Daoy (cell line): ENCODE measurements around the gene TMEM256. TPM values are rescaled to one million over a fixed set of nuclear protein-coding genes. Genes with fewer than 3 reads are reported as not detected.

Experiments
- DNase-seq: peaks from one replicate; pipeline ENCODE4 v3.0.0-alpha.2; 2015; ENCODE audit warnings: low read depth
- total RNA-seq: library from RNA; depleted of rRNA; stranded (reverse); fragments of >200 nt; shearing (Covaris generic); gene quantifications from 2 replicates; pipeline ENCODE4 v1.2.3, GENCODE V29; 2014; rRNA removed

Gene TMEM256
- total RNA-seq: 43.7 and 68.8 TPM in 2 replicates

DNA sequence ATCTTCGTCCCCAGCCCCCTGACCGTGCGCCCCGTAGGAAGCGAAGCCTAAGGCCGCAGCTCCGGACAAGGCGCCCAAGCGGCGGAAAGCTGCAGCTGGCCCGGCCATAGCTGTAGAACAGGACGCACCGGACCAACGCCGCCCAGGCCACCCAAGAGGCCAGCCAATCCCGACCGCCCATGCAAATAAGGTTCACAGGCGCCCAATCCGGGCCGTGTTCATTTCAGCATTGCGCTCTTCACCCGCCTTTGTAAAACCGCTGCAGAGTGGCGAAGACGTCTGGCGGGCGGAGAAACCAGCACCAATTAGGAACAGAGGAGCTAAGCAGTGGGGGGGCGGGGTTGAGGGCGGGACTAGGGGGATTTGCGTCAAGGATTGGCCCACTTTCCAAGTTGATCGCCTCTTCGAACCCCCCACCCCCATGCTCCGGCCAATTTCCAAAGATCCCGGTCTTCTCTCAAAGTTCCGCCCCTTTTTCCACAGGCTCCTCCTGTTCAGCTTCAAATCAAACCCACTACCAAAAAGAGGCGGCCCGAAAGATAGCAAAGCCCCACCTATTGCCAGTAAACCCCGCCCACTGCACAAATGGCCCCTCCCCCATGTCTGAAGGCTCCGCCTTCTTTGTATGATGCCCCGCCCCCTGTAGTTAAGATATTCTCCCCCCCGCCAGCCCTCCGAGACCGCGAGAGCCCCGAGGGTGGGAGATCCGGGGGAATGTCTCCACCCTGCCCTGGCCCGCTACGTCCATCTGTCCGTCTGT, at the start of gene TMEM256:
TSS of gene TMEM256 (minus strand) at position 121 of the 760 bp plus-strand sequence. CDS start at position 108, 13 bp downstream.
- DNase-seq: peak; percentile 100

DNA sequence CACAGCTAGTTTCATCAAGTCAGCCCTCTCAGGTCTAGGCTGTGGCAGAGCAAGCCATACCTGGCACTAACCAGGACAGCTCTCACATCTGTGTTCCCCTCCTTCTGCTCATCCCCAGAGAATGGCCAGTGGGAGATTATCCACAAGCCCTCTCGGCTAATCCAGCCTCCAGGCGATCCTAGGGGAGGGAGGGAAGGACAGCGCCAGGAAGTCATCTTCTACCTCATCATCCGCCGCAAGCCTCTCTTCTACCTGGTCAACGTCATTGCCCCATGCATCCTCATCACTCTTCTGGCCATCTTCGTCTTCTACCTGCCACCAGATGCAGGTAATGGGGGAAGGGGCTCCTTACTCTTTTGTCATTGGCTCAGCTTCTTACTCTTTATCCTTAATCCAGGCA, 44.6 kb upstream of the TMEM256 start:
- DNase-seq: no peak

DNA sequence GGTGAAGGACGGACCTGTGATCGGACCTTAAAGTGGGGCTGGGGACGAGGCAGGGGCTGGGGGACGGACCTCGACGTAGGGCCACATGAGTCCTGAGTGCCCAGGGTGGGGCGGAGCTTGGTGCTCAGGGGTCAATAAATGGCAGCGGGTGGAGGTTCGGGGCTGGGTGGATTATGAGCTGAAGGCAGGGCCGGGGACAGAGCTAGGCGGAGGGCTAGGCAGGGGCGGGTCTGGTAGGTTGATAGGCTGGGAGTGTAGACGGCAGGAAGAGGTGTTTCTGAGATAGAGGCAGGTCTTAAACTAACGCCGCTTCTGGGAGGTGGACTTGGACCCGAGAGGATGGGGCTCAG, 41.7 kb upstream of the TMEM256 start:
- DNase-seq: no peak

DNA sequence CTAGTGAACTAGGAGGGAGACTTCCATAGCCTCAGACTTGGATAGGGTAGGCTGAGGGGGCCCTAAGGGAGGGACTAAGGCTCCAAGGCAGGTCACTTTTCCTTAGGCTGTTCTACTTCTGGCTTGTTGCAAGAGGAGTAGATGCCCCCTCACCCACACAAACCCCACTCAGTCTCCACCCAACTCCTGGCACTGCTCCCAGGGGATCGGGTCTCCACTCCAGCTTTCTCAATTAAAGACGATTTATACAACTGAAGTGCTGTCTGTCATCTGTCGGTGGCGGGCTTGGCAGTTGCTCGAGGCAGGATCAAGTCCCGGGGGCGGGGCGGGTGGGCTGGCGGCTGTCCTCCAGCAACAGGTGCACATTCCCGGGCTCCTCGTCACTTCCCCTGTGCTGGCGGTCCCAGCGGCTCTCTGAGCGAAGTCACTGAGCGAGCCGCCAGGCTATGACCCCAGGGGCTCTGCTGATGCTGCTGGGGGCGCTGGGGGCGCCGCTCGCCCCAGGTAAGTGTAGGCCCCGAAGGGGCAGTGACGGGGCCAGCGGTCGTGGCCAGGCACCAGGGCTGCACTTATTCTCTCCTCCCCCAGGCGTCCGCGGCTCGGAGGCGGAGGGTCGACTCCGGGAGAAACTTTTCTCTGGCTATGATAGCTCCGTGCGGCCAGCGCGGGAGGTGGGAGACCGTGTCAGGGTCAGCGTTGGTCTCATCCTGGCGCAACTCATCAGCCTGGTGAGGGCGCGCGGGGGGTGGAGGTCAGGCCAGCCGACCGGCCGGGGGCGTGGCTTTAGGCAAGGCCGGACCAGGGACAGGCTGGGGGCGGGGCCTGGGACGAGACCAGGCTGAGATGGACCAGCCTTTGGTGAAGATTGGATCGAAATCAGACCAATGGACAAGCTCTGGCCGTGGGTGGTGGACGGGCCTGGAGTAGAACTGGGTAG, 41.1 kb upstream of the TMEM256 start, which contains the start of gene CHRNB1:
TSS of gene CHRNB1 (plus strand) at position 380 of the 937 bp plus-strand sequence. CDS start at position 447, 67 bp downstream.
- DNase-seq: peak; percentile 72

DNA sequence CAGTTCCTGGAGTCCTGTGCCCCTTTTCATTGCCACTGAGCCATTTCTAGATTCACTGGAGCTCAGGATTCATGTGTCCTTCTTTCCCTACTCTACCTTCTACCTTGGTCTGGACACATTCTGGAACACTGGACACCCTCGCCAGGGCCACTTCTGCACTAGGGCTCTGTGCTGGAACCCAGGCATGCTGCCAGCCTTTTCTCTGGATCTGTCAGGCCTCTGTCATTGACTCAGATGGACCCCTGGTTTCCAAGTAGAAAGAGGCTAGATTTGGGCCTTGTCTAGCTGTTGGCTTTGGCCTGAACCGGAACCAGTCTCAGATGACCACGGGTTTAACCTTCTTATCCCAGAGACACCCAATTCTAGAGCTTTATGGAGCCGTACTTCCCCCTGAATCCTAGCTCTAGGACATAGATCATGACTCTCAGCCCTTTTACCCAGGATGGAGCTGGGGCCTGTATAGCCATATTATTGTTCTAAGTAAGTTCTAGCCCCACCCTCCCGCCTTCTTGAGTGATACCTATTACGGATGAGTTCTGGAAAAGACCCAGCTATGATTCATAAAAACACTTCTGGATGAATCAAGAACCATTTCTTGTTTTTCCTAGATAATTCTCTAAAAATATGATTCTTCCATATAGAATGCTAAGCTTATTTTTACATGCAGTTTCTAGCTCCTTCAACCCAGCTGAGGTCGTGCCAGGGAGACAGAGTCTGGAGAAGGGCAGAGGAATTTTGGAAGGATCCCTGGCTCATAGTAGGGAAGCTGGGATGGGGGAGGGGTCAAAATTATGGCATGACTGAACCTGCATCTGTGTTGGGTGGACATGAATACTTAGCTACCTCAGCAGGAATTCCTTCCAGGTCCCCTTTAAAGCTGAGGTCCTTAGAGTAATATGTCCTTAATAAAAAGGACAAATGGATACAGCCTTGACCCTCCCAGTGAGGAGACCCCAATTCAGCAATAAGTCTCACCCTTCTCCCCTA, 39.9 kb upstream of the TMEM256 start:
- peak; percentile 38 for DNase-seq

DNA sequence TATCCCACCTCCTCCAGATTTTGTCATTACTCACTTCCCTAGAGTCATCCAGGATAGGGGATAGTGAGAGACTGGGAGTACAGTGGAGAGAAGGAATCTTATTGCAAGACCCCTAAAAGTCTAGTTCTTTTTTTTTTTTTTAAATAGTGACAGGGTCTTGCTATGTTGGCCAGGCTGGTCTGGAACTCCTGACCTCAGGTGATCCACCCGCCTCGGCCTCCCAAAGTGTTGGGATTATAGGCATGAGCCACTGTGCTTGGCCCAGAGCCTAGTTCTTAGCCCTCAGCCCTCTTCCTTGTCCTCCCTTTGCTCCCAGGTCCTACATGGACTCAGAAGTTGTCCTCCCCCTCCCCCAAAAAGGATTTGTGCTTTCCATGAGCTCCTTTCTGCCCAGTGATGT, 38.2 kb upstream of the TMEM256 start:
- no peak for DNase-seq

DNA sequence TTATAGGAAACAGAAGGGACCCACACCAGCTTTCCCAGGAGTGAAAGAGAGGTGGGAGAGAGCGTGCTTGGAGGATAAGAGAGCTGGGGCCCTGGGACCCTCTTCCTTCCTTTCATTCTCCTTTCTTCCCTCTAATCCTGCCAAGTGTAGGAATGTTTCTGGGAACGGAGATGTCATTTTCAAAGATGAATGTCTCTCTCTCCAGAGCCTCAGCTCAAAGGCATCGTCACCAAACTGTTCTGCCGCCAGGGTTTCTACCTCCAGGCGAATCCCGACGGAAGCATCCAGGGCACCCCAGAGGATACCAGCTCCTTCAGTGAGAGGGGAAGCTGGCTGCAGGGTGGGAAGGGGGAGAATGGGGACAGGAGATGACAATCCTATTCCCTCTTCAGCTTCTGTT, 37.4 kb upstream of the TMEM256 start:
- no peak for DNase-seq

DNA sequence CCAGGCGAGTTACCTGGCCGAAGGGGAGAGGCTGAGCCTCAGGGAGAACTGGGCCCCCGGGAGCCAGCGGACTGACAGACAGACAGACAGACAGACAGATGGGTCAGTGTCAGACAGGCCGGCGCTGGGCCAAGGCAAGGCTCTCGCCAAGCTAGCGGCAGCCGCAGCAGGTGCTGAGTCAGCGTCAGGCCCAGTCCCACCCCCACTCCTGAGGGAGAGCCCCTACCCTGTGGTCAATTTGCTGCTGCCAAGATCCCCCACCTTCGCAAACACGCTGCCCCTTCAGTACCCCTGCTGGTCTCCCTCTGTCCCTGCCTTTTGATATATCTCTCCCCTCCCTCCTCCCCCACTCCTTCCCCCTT, 36.9 kb upstream of the TMEM256 start:
- DNase-seq: peak; percentile 73

DNA sequence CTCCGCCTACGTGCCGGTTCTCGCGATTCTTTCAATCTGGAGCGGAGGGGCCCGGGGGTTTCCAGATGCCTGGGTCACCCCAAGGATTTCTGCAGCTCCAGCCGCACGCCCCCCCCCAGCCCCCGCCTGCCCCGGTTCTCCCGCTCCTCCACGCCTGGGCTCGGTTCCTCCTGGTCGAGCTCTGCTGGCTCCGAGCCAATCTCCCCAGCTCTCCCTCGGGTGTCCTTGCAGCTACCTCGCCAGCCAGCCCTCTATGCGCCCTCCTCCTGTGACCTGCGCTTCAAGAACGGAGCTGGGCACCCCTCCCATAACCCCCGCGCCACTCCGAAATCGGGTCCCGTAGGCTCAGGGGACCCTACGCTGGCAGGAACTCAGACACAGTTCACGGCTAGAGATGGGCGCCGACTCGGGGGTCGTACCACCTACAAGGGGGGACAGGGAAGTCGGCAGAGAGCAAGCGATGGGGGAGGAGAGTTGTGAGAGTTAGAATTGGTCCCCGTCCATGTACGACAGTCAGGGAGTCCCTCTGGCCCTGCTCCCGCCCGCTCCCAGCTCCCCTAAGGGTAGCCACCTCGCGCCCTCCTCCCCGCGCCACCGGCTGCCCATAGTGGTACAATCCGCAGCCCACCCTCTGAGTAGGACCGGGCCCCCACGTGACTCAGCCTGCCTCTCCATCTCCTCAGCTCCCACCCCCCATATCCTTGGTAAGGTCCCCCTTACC, 36.4 kb upstream of the TMEM256 start:
- peak; percentile 65 for DNase-seq

DNA sequence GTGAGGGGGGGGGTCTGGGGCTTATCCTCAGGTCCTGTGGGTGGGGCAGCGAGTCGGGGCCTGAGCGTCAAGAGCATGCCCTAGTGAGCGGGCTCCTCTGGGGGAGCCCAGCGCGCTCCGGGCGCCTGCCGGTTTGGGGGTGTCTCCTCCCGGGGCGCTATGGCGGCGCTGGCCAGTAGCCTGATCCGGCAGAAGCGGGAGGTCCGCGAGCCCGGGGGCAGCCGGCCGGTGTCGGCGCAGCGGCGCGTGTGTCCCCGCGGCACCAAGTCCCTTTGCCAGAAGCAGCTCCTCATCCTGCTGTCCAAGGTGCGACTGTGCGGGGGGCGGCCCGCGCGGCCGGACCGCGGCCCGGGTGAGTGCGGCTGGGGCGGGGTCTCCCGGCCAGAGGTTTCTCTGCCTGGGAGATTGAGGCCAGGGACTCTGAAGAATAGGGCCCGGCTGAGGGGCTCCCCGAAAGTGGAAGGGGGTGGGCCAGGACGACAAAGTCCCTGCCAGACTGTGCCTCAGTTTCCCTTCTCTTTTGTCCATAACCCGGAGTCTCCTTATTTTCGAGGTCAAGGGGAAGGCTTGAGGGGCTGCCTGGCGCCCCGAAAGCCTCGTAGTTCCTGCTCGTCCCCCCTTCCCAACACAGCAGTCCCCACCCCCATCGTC, 35.7 kb upstream of the TMEM256 start, which contains the start of gene FGF11:
TSS of gene FGF11 (plus strand) at position 51 of the 651 bp plus-strand sequence. CDS start at position 160, 109 bp downstream.
- no peak for DNase-seq

DNA sequence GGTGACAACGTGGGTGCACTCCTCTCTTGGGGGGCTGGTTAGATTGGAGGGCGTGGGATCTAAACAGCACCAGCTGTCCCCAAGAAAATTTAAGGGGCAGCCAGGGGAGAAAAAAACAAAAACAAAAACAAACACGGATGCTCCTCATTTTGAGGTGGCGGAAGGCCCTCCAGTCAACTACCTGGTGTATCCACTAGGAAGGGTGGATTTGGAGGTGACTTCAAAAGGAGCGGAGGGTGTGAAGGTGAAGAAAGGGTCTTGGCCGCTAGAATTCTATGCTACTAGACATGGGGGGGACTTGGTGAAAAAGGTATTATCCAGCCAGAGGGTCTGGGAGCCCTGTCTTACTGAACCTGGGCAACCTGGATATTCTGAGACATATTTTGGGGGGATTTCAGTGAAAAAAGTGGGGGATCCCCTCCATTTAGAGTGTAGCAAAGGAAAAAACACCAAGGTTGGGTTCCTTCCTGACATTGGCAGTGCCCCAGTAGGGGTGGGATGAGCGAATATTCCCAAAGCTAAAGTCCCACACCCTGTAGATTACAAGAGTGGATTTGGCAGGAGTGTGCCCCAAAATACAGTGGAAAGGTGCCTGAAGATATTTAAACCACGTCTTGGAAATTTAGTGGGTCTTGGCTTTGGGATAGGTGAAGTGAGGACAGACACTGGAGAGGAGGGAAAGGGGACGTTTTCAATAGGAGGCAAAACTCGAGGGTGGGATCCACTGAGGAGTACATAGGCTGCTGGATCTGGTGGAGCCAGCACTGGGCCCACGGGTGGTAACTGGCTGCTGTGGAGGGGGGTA, 35.0 kb upstream of the TMEM256 start:
- DNase-seq: no peak

DNA sequence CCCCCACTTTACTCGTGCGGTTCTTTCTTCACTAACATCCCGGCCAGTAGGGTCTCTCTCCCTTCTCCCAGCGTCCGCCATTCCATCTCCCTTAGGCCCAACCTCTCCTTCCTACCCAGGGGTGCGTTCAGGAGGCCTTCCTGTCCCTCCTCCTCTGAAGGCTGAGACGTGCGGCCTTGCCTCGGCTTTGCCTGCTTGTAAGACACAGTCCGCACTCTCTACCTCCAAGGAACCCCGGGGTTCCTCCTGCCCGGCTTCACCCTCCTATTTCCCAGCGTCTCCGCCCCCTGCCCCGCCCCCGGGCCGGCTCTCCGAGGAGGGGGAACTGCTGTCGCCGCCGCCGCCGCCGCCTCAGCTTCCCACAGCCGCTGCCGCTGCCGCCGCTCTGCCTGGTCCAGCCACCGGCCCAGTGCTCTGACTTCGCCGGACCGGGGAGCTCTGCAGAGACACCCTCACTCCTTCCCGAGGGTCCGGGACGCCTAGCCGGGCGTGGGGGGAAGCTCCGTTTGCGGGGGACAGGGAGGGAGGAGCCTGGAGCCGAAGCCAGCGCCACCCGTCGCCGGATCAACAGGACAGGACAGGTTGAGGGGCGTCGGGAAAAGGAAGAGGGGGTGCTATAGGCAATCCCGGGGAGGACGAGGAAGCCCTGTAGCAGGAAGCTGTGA, 34.2 kb upstream of the TMEM256 start:
- peak; percentile 72 for DNase-seq

DNA sequence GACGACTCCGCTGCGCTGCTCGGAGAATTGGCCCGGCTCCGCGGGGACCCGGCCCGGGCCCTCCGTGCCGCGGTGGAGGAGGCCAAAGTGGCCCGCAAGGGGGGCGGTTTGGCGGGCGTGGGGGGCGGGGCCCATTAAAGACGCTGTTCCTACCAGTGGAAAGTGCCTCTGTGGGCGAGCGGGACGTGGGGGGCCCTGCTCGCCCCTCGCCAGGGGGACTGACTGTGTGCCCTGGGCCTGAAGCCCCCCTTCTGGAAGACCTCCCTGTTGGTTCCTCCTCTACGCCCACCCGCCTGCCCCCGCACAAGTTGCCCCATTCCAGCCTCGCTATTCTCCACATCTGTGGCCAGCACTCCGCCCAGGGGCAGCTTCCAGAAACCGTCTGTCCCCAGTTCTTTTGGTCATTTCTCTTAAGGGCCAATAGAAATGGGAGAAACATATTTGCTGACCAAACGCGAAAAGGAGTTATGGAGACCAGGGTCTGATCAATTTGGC, 33.5 kb upstream of the TMEM256 start:
- no peak for DNase-seq

DNA sequence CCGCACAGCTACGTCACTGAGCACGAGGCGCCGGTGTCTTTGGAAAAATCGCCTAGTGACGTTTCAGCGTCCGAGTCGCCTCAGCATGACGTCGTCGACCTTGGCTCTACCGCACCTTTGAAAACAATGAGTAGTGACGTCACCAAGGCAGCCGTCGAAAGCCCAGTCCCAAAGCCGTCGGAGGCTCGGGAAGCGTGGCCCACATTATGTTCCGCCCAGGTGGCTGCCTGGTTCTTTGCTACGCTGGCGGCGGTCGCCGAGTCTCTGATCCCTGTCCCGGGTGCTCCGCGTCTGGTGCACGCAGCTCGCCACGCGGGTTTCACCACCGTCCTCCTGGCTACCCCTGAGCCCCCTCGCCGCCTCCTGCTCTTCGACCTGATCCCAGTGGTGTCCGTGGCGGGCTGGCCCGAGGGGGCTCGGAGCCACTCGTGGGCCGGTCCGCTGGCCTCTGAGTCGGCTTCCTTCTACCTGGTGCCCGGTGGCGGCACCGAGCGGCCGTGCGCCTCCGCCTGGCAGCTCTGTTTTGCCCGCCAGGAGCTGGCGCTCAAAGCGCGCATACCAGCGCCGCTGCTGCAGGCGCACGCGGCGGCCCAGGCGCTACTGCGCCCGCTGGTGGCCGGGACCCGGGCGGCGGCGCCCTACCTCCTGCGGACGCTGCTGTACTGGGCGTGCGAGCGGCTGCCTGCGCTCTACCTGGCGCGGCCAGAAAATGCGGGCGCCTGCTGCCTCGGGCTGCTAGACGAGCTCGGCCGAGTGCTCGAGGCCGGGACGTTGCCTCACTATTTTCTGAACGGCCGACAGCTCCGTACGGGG, 32.9 kb upstream of the TMEM256 start:
- DNase-seq: peak; percentile 92

DNA sequence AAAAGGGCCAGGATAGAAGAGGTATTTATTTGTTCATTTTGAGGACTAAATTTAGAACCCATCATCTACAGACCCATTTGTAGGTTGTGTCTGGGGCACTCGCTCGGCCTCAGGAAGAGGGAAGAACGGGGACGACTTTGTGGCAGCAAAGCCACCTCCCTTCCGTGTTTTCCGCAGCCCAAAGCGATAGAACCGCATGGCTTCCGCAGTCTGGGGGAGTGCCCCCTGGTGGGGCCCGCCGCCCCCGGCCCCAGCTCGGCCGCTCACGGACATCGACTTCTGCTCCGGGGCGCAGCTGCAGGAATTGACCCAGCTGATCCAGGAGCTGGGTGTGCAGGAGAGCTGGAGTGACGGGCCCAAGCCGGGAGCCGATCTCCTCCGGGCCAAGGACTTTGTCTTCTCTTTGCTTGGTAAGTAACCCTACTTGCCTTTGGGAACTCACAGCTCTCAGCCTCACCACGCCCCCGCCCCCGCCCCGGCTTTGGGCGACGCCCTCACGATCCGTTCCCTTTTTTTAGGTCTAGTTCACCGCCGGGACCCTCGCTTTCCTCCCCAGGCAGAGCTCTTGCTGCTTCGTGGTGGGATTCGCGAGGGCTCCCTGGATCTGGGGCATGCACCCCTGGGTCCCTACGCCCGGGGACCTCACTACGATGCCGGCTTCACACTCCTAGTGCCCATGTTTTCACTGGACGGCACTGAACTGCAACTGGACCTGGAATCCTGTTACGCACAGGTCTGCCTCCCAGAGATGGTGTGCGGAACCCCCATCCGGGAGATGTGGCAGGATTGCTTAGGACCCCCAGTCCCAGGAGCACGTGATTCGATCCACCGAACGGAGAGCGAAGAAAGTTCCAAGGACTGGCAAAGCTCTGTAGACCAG, 32.0 kb upstream of the TMEM256 start:
- peak; percentile 70 for DNase-seq

DNA sequence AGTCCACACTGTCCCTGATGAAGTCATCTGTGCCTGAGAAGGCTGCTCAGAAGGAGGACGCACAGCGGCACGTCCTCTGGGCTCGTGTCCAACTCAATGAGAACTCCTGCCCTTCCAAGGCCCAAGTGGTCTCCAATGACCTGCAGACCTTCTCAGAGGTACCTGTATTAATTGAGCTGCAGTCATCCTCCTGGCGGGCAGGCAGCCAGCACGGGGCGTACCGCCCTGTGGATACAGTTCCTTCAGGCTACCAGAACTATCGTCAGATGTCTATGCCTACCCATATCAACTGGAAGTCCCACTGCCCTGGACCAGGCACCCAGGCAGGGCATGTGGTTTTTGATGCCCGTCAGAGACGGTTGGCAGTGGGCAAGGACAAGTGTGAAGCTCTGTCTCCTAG, 28.4 kb upstream of the TMEM256 start:
- DNase-seq: no peak

DNA sequence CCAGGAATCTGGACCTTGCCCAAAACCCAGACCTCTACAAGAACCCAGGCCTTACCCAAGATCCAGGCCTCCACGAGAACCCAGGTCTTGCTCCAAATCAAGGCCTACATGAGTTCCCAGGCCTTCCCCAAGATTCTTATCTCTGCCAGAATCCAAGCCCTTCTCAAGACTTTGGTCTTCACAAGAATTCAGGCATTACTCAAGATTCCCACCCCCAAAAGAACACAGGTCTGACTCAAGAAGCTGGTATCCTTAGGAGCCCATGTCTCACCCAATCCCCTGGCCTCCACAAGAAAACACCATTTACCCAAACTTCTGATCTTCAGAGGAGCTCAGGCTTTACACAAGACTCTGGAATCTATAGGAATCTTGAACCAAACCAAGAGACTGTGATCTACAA, 27.3 kb upstream of the TMEM256 start:
- DNase-seq: no peak
